DMS153 (cell line): ENCODE data around the gene GPR146.

Source experiments
- DNase-seq: peaks from one replicate; lab custom pipeline; 2025; lab: John Stamatoyannopoulos, UW

The GPR146 gene

GRCh38 chr7:1093916-1094508 lies 49.7 kb downstream of the GPR146 start:
- DNase-seq = no peak

- no peak for DNase-seq
Measured at GRCh38 chr7:1094870-1095269, 50.5 kb downstream of the GPR146 start.

DNA sequence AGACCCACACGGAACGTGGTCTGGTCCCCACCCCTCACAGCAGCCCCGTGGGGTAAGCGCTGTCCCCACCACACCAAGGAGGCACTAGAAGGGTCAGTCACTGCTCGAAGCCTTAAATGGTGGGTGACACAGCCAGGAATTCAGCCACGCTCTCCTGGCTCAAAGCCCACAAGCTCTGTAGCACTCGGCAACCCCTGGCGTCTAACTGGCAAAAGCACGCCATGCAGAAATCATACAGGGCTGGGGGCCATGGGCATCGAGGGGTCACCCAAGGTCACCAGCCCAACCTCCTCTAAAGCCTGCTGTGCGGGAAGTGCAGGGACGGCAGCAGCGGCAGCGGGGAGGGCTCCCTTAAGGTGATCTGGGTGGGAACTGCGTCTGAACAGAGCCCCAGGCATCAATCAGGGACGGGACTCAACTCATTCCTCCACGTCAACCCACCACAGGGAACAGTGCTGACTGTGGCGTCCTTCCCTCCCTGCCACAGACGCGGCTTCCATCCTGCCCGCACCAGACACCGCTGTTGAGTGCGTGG lies 51.3 kb downstream of the GPR146 start:
- DNase-seq = no peak

- no peak for DNase-seq
Measured at GRCh38 chr7:1096156-1097119, 52.1 kb downstream of the GPR146 start.

- DNase-seq = no peak
Measured at GRCh38 chr7:1097120-1097504, 52.8 kb downstream of the GPR146 start.

DNA sequence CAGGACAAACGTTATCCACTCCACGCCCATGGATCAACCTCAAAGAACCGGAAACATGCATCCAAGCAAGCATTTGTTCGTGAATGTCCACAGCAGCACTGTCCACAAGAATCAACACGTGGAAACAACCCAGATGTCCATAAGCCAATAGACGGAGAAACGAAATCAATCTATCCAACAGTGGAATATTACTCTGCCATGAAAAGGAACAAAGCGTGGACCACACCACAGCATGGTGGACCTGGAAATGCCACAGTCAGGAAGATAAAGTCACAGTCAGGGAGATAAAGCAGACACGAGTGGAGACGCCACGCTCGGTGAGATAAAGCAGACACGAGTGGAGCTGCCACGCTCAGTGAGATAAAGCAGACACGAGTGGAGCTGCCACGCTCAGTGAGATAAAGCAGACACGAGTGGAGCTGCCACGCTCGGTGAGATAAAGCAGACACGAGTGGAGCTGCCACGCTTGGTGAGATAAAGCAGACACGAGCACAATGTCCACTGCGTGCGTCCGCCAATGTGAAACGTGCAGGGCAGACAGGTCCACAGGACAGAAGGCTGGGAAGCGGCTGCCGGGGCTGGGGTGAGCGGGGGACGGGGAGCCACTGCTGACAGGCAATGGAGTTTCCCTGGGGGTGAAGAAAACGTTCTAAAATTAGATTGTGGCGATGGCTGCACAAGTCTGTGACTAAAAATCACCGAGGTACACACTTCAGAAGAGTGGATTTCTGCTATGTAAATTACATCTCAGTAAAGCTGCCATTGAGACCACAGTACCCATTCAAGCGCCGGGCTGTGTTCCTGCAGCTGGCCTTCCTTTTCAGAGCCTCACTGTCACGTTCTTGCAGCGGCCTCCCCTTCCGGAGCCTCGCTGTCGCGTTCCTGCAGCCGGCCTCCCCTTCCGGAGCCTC lies 54.2 kb downstream of the GPR146 start:
- DNase-seq = no peak

DNA sequence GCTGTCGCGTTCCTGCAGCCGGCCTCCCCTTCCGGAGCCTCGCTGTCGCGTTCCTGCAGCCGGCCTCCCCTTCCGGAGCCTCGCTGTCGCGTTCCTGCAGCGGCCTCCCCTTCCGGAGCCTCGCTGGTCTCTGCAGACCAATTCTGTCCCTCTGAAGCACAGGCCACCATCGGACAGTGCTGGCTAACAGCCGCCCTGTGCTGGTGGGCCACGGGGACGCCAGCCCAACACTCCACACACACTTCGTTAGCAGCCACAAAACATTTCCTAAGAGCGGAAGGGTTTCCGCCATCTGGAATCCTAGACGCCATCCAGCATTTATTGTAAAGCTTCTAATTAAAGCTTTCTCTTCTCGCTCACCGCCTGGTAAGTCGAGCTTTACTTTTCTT lies 54.8 kb downstream of the GPR146 start:
- no peak for DNase-seq

- DNase-seq = no peak
Measured at GRCh38 chr7:1099637-1100036, 55.3 kb downstream of the GPR146 start.

- DNase-seq = no peak
Measured at GRCh38 chr7:1100386-1100785, 56.0 kb downstream of the GPR146 start.

- no peak for DNase-seq
Measured at GRCh38 chr7:1100834-1101562, 56.7 kb downstream of the GPR146 start.

DNA sequence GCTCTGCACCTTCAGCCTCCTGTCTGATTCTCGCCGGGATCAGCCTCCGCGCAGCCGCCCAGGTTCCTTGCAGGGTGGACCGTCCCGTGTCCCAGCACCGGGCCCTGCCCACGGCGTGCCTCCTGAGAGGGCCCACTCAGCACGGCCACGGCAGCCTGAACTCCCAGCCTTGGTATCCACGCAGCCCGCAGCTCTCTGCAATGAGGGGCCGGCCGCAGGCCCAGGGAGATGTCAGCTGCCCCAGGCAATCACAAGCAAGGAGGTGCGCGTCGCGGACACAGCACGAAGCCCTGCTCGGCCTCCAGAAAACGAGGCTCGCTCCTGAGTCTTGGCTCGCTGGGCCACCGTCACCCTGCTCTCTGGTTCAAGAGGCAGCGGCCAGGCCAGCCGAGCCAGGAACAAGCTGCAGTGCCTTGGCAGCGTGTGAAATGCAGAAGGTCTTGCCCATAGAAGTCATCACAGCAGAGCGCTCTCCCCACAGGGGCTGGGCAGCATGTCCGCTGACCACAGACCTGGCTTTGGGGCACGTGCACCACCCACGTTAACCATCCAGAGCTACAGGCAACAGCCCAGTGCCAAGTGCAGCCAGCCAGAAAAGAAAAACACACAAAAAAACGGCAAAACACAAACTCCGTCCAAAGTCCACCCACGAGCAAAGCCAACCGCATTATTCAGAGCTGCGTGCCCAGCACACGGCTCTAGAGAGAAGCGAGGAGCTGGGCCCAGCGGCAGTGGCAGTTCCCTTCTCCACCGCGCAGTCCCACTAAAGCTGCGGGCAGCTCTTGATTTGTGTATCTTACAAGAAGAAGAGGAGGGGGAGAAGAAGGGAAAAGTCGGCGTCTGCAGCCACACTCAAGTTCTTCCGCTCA lies 57.5 kb downstream of the GPR146 start:
- DNase-seq = no peak

GRCh38 chr7:1103009-1103788 lies 58.9 kb downstream of the GPR146 start:
- DNase-seq = no peak

GRCh38 chr7:1103789-1104515 lies 59.6 kb downstream of the GPR146 start:
- DNase-seq = no peak

DNA sequence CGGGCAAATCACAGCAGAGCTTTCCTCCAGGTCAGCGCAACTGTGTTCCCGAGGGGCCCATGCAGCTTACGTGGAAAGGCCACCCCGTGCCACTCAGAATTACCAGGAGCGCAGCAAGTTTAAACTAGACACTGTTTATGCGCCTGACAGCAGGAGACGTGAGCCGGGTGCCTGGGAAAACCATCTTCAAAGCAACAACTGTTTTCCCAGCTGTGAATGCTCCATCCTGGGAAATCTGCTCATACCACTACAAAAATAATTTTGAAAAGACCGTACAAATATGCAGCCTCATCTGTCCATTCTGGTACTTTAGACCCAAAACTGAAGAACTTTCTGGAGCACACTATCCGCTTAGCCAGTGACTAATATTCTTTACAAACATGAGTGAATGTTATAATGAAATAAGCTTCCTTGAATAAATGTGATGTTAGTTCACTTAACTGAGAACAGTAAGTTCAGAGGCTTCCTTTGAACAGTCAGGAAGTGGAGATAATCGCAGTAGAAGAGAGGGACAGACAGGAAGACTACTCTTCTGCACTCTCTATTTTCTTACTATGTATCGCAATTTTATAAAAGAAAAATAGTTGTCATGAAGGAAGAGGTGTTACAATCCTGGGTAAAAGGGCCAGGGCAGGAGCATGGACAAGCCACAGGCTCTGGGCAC lies 60.3 kb downstream of the GPR146 start:
- no peak for DNase-seq

- no peak for DNase-seq
Measured at GRCh38 chr7:1105189-1105588, 60.8 kb downstream of the GPR146 start.

DNA sequence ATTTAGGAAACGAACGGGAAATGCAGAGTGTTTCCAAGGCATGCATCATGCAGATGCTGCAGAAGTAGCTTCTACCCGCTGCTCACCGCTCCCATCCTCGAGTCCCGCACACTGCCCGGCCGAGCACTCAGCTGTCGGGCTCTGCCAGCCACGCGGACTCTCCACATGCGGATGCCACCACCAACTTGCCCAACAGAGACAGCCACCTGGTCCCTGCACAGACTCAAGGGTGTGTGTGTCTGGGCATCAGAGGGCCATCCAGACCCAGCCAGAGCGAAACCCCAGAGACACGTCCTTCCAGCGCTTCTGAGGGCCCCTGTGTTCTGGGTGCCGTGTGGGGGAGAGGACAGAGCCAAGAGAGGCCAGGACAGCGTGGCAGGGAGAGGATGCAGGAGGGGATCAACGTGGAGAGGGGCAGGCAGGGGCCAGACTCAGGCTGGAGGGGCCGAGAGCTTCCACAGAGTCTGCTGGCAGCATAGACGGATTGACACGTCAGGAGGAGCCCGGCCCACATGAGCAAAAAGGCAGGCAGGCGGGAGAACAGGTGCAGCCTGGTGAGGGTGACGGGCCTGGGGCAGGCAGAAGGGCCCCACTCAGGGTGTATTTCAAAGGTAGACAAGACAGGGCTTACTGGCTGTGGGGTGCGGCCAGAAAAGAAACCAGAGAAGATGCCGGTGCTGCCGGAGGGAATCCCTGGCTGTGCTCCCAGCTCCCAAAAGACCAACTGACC lies 61.9 kb downstream of the GPR146 start:
- DNase-seq = no peak

DNA sequence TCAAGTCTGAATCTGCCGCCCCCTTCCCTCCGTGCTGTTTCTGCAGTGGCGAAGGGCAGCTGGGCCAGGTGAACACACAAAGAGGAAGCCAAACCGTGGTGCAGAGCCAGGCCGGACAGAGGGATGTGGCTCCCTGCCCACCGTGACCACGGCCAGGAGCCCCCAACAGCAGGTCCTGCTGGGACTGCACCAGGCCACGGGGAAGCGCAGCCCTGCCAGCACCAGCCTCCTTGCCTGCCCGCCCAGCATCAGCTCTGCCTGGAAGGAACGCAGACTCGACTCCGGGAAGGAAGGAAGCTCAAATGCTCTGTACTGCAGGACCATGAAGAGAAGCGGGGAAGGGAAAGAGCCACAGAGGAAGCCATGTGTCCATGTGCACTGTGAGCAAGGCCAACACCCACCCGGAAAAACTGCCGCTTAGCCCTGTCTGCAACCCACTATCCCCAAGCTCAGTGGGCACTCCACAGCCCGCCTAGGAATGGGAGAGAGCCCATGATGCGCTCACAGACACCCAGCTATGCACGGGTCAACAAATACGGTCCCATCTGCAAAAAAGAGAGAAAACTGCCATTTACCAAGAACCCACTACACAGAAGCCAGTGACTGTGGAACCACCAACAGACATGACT lies 62.6 kb downstream of the GPR146 start:
- no peak for DNase-seq
